ENCODE data around the gene PLAGL2.
"Not testable (repeated sequence)": the region's sequence is repeated elsewhere in the genome, so short reads cannot be mapped to it uniquely, and the experiment has no call there.

PLAGL2 gene

GRCh38 chr20:32203356-32204204 is 4.0 kb downstream of the PLAGL2 start:
- peak; percentile 63 for DNase-seq

- no peak for DNase-seq
Measured at GRCh38 chr20:32201977-32202363, 5.6 kb downstream of the PLAGL2 start.

DNA sequence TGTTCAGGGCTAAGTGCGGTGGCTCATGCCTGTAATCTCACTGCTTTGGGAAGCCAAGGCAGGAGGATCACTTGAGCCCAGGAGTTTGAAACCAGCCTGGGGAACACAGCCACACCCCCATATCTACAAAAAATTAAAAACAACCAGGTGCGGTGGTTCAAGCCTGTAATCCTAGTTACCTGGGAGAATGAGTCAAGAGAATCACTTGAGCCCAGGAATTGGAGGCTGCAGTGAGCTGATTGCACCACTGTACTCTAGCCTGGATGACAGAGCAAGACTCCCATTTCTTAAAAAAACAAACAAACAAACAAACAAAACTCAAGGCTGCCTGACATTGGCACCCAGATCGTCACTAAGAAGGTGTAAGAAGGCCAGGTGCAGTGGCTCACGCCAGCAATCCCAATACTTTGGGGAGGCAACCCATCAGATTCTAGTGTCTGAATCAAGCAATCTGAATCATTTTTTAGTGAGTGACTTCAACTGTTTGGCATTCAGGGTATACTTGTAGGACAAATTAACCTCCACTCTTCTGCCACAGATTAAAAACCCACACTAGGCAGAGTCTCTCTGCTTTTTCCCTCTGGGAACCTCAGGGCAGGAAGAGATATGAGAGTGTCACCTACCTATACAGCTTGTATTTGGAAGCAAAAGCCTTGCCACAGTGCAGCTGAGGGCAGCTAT is 6.1 kb downstream of the PLAGL2 start:
- no peak for DNase-seq

GRCh38 chr20:32199006-32199405 is 8.5 kb downstream of the PLAGL2 start:
- DNase-seq = no peak

GRCh38 chr20:32197136-32197535 is 10.4 kb downstream of the PLAGL2 start:
- DNase-seq = not testable (repeated sequence)

- DNase-seq = not testable (repeated sequence)
Measured at GRCh38 chr20:32196613-32197012, 10.9 kb downstream of the PLAGL2 start.

- no peak for DNase-seq
Measured at GRCh38 chr20:32195581-32195980, 12.0 kb downstream of the PLAGL2 start.

DNA sequence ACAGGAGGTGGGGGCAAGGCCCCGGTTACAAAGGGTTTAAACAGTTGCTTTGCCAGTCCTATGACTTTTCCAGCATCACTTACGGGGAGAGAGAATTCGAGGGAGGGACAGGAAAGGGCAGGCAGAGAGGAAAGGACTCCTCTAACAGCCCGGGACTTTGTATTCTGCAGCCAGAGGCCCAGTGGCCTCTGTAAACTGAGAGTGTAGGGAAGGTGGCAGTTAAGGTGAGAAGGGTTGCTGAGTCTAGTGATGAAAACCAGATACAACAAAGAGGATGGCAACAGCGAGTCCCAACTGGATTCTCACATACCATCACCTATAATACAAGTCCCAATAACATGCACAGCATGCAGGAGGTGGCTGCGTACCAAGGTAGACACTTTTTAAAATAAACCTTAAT is 13.5 kb downstream of the PLAGL2 start:
- DNase-seq = no peak

DNA sequence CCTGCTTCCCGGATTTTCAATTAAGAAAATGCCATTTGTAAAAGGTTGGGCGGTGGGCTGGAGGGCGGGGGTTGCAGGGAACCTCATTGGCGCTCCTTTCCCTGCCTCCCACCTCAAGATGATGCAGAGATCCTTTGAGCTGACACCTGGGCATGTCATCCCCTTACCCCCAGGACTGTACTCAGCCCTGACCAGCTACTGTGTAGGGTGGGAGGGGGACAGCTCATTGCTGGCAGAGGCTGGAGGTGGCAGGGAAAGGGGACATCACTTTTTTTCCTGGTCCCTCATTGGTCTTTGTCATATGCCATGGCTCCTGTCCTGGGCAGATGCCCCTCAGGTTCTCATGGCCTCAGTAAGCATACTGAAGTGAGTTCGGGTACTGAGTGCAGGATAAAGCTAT is 14.2 kb downstream of the PLAGL2 start:
- DNase-seq = not testable (repeated sequence)

DNA sequence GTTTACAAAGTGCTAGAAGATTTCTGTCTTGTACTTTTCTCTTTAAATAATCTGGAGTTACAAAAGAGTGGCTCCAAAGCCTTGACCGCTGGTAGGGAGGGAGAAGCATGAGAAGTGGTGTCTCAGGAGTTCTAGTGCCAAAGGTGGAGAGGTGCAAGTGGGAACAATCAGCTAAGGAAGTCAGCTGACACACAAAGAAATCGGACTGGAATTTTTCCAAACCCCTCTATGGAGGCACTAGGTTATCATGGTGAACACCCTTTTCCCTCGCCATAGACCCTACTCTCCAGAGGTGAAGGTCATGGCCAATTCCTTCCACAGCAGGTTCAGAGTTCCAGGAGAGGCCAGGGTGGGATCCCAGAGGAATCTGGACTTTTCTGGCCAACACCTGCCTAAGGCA is 14.8 kb downstream of the PLAGL2 start:
- no peak for DNase-seq

DNA sequence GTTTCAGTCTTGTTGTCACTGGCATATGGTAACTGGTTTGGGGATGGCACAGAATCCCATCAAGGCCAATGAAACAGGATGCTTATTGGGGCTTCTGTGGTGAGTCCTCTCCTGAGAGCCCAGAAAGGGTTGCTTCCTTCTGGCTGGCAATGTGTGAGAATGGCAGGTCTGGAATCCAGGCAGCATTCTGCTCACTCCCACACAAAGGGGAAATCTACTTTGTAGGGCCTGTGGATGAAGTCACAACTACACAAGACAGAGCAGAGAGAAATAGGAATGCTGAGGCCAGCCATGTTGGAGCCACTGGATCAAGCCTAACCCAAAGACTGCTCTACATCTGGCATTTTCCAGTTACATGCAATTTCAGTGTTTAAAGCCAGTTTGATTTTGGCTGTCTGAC is 15.7 kb downstream of the PLAGL2 start:
- no peak for DNase-seq

DNA sequence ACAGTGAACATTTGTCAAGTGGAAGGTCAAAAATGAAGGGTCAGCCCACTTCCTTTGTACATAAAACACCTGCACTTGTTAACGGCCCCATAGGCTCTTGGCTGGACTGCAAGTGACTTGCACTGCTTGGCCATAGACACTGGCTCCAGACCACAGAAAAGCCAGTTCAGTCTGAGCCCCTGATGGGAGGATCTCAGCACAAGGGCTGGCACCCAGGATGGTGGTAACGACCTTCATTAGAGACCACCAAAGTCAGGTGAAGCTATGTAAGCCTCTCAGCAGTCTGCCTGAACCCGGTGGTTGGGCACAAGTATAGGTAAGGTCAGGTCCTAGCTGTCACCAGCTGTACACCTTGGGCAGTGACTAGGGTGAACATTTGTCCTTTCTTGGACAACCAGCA is 16.1 kb downstream of the PLAGL2 start:
- DNase-seq = no peak

- no peak for DNase-seq
Measured at GRCh38 chr20:32190616-32191415, 16.7 kb downstream of the PLAGL2 start.

- DNase-seq = peak; percentile 43
Measured at GRCh38 chr20:32189691-32190615, 17.6 kb downstream of the PLAGL2 start.

DNA sequence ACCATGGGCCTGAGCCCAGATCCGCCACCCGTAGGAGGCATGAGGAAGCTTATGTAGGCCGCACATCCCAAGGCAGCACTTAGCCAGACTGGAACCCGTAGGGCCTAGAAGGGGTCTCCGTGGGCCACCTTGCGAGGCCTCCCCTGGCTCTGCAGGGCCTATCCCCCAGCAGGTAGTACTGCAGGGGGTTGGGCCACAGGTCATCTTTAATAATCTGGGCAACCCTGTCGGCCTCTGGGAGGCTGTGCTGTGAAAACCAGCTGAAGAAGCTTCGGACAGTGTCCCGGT is 18.5 kb downstream of the PLAGL2 start:
- no peak for DNase-seq

DNA sequence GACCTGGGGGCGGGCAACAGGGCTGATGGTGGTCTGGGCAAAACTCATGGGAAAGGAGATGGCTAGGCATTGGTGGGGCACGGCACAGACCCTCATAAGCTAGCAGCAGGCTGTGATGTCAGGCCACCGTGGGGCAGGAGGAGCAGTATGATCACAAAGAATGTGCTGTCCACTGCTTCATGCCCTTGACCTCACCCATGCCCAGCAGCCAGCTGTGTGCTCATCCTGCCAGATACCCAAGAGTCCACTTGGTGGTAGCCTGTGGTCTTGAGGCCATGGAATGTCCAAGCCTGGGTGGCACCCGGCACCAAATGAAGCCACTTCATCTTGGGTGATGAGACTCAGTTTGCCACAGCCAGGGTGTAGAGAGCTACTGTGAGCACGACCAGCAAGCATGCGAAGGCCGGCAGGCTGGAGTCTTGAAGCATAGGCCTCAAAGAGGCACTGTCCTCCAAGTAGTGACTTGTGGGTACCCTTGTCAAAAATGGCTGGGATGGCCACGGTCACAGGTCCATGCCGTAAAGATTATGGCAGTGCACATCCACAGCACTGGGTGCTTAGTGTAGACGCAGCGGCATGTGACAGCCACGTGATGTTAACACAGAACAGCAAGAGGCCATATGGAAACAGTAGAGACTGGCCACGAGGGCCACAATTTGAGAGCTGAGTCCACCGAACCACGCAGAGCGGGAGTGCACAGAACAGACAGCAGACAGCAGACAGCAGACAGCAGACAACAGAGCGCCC is 19.0 kb downstream of the PLAGL2 start:
- no peak for DNase-seq

DNA sequence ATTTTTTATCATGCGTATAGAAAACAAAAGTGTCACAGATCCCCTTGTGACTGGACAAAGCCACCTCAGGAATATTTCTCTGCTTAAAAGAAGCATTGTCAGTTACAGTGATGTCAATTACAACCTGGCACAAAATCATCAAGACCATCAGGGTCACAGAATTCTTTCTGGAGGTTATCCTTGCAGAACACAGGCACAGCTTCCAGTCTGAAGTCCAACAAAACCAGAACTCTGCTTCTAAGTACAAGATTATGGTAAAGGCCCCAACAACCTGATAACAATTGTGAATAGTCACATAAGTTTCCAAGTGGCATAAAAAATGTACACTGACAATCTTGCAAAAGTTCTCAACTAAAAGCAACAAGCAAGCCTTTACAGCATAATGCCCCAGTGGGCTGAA is 21.0 kb downstream of the PLAGL2 start:
- DNase-seq = no peak

DNA sequence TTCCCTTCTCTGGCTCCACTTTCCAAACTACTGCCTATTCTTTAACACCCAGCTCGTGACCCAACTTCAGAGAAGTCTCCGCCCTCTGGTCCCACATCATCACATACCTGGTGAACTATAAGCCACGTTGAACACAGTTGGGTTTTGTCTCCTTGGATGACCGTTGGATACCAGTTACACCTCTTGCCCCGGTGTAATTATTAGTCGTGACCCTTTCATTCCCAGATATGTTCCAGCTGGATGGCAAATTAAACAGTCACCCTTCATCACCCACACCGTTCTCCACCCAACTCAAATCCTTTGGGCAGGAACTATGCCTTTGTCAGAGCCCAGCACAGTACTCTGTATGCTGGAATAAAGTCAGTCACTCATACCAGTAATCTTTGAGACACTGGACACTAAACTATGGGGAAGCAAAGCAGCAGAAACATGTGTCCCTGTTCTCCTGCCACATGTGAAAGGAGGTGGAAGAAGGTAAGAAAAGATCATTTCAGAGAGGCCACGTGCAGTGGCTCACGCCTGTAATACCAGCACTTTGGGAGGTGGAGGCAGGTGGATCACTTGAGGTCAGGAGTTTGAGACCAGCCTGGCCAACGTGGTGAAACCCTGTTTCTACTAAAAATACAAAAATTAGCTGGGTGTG is 22.5 kb downstream of the PLAGL2 start:
- no peak for DNase-seq

DNA sequence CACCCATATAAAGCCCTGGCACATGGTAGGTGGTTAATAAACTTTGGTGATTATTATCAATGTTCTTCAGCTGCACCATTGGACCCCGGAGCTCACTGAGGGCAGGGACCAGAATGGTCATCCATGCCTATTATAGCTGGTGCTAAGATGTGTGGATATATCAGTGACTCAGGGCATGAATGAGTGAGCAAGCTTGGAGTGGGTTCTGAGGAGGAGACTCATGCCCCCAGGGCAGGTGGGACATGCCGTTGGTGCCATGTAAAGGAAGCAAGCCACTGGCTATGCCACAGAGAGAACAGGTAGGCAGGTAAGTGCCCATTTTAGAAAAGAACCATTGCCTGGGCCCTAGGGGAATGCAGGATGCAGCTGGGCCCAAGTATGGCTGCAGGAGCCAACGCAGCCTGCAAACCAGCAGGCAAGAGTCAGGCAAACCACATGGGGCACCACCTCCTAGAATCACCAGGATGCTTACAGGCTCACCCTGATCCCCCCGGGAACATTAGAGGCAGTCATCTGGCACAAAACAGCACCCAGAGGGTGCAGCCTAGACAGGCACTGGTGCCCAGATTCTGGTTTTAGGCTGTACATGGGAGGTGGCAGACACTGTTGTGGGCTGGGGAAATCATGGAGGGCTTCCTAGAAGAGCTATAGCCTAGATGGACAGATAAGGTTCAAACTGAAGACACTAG is 23.5 kb downstream of the PLAGL2 start:
- no peak for DNase-seq

DNA sequence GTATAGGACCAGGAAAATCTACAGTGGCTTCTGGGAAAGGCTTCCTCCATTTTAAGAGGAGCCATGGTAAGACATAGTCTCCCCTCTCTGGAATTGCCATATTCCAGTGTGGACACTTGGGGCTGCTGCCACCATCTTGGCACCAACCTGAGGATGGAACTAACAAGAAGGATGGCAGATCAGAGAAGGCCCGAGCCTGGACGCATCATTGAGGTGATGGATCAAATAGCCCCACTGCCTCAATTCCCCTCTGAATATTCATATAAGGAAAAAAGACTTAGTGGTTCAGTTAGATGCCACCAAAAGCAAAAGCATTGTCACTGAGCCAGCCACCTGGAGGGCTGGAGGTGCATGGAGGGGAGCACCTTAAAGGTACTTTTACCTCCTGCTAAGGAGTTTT is 25.9 kb downstream of the PLAGL2 start:
- DNase-seq = no peak

GRCh38 chr20:32179934-32180333 is 27.6 kb downstream of the PLAGL2 start:
- no peak for DNase-seq
